KMS-11 (cell line): ENCODE measurements around the gene SP140.
A peak's percentile ranks its signal among the peaks of the same experiment; 100 is the strongest.

Experiments
- H2AFZ ChIP-seq: fragments of 200-600 bp; sonication (generic); 2 replicates; pipeline ENCODE4 v1.6.1; 2016; ENCODE audit warnings: antibody characterized with exemption, mixed run types, low read depth
- H3K27ac ChIP-seq: fragments of 200-600 bp; sonication (generic); 2 replicates; pipeline ENCODE4 v1.6.1; 2016; ENCODE audit warnings: mild to moderate bottlenecking, mixed run types
- H3K27me3 ChIP-seq: fragments of 200-600 bp; sonication (generic); 2 replicates; pipeline ENCODE4 v1.6.1; 2017; ENCODE audit warnings: mild to moderate bottlenecking, low read depth, mixed run types, moderate library complexity; ENCODE audit not compliant: insufficient read depth
- H3K36me3 ChIP-seq: fragments of 200-600 bp; sonication (generic); 2 replicates; pipeline ENCODE4 v1.6.1; 2017; ENCODE audit warnings: mild to moderate bottlenecking, mixed run types; ENCODE audit not compliant: insufficient read depth
- H3K4me1 ChIP-seq: fragments of 200-600 bp; sonication (generic); 2 replicates; pipeline ENCODE4 v1.6.1; 2016; ENCODE audit warnings: mild to moderate bottlenecking, low read depth, mixed run types; ENCODE audit not compliant: poor library complexity, severe bottlenecking
- H3K4me2 ChIP-seq: fragments of 200-600 bp; sonication (generic); 2 replicates; pipeline ENCODE4 v1.7.0; 2016; ENCODE audit warnings: mild to moderate bottlenecking, mixed run types
- H3K4me3 ChIP-seq: fragments of 200-600 bp; sonication (generic); IDR thresholded peaks from 2 replicates; pipeline ENCODE4 v1.6.1; 2017; ENCODE audit warnings: low read depth, low read length, mixed read lengths; ENCODE audit not compliant: insufficient read depth
- H3K79me2 ChIP-seq: fragments of 200-600 bp; sonication (generic); 2 replicates; pipeline ENCODE4 v1.6.1; 2016; ENCODE audit warnings: low read depth, mixed run types; ENCODE audit not compliant: insufficient read depth
- H3K9ac ChIP-seq: fragments of 200-600 bp; sonication (generic); 2 replicates; pipeline ENCODE4 v1.6.1; 2016; ENCODE audit warnings: mild to moderate bottlenecking, mixed run types
- H4K20me1 ChIP-seq: fragments of 200-600 bp; sonication (generic); 2 replicates; pipeline ENCODE4 v1.6.1; 2016; ENCODE audit warnings: mild to moderate bottlenecking, mixed run types; ENCODE audit not compliant: insufficient read depth
- CTCF ChIP-seq: fragments of 200-600 bp; sonication (generic); conservative IDR thresholded peaks from 2 replicates; pipeline ENCODE4 v1.6.1; 2017; ENCODE audit warnings: low read depth, mild to moderate bottlenecking, antibody characterized with exemption, low read length, moderate library complexity, mixed read lengths

SP140 gene

DNA sequence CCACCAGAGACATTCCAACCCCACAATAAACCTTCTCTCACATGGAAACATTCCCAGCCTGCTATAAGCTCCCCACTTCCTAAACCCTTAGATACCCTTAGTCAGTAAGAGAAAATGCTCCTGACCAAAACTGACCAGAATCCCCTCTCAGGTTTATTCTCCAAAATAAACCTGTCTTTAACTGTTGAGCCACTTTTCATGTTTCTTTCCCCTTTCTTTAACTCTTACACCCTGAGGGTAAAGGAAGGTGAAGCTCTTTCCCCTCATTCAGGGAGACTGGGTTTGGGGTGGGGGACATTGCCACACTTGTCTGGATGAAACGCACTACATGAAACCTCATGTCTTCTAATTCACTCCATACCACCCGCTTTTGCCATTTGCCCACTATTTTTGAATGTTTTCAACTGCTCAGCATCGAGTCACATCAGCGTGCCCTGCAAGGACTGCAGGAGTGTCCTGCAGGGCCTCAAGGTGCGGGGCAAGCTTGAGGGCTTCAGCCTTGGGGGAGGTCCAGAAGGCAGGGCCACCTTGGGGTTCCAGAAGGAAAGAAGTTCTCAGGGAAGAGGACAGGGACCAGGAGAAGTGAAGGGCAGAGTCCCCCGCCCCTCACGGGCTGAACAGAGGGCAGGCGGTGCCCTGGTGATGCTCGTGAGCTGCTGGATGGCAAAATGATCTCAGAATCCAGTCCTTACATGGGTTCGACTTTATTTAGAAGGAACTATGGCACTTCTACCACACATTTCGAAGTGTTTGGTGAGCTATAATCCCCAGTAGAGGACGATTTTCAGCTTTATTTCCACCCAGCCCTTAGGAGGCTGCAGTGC lies 97.2 kb downstream of the SP140 start:
- no peaks in the 10 kb centered on the region for H3K27me3 ChIP-seq
- no peak overlapping the region for H3K4me2 ChIP-seq
- H2AFZ ChIP-seq = no peak overlapping the region
- H3K27ac ChIP-seq = no peak overlapping the region
- no peaks in the 10 kb centered on the region for H4K20me1 ChIP-seq
- H3K79me2 ChIP-seq = no peaks in the 10 kb centered on the region
- peaks cover 30% of the 10 kb centered on the region for H3K4me1 ChIP-seq
- H3K9ac ChIP-seq = no peak overlapping the region
- no peaks in the 10 kb centered on the region for H3K36me3 ChIP-seq
- H3K4me3 ChIP-seq = no peak overlapping the region
- peak; percentile 47 for TF ChIP-seq CTCF

GRCh38 chr2:230323385-230324106 lies 98.0 kb downstream of the SP140 start:
- Histone ChIP-seq H3K4me2 (no peak overlapping the region), H3K79me2 (0 out of 2 replicates have a peak, but pooled peaks cover 2% of the 10 kb centered on the region), H3K4me3 (no peak overlapping the region), H3K27ac (no peak overlapping the region), H3K27me3 (no peaks in the 10 kb centered on the region), H2AFZ (no peak overlapping the region), H4K20me1 (no peaks in the 10 kb centered on the region), H3K9ac (no peak overlapping the region), H3K36me3 (no peaks in the 10 kb centered on the region), H3K4me1 (peaks cover 30% of the 10 kb centered on the region)
- 0 out of 2 replicates have a peak, but pooled peaks have one; percentile 18 for TF ChIP-seq CTCF

DNA sequence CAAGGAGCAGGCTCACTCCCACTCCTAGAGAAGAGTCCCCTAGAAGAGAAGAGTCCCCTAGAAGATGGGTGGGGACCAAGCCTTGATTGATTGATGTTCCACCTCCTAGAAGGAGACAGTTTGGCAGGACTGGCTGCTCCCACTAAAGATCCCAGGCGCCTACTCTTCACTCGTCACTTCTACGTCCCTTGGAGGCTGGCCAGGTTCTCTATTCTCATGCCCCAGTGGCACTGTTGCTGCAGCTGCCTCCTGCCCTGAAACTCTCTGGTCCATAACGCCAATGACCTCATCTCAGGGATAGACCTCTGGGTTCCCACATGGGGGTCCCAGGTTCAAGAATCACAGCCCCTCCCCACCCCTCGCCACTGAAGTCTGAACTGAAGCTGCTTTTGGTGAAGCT lies 99.0 kb downstream of the SP140 start:
- Histone ChIP-seq H3K79me2 (0 out of 2 replicates have a peak, but pooled peaks cover 7% of the 10 kb centered on the region), H3K9ac (no peak overlapping the region), H3K4me1 (peaks cover 22% of the 10 kb centered on the region), H3K27ac (no peak overlapping the region), H3K4me2 (no peak overlapping the region), H3K27me3 (no peaks in the 10 kb centered on the region), H2AFZ (no peak overlapping the region), H4K20me1 (no peaks in the 10 kb centered on the region), H3K36me3 (no peaks in the 10 kb centered on the region), H3K4me3 (no peak overlapping the region)
- no peak for TF ChIP-seq CTCF

DNA sequence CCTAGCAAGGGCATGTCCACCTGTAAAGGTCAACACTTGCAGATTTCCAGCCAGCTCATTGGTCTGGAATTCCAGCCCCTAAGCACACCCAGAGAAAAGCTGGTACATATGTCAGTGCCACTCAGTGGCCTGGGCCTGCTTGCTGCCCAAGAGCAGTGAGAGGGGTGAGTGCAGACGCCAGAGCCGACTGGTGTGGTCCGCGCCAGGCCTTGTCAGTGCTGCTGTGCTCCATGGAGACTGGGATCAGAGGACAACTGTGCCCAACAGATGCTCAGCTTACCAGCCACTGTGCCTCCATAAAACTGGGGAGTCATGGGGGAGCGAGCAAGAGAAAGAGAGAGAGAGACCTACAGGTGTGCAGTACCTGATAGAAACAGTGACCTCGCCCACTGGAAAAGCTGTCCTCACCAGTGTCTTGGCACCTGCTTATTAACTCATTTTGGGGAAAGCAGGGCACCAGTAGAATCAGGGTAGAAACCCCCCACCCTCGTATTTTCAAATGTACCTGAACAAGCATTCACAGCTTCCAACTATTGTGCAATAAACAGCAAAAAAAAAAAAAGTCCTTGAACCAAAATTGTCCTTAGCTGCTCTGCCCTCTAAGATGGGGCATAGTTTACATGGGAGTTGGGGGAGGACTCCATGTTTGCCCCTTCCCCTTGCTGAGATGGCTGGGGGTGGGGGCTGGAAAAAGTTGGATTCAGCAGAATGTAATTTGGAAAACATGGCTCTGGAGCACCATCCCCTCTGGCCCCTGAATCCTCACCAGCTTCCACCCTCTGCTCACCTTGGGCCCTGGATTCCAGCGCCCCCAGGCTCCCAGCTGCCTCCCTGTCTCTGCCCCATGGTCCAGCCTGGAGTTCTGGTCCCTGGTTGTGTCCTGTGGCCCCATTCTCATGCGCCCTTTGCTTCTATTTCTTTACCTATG lies 100.0 kb downstream of the SP140 start:
- Histone ChIP-seq H3K27me3 (no peaks in the 10 kb centered on the region), H3K79me2 (0 out of 2 replicates have a peak, but pooled peaks cover 7% of the 10 kb centered on the region), H3K9ac (no peak overlapping the region), H4K20me1 (no peaks in the 10 kb centered on the region), H2AFZ (no peak overlapping the region), H3K36me3 (no peaks in the 10 kb centered on the region), H3K27ac (no peak overlapping the region), H3K4me2 (no peak overlapping the region), H3K4me1 (peaks cover 22% of the 10 kb centered on the region), H3K4me3 (no peak overlapping the region)
- TF ChIP-seq CTCF = no peak
